CD1c-positive myeloid dendritic cell (primary cell): Measurements from ENCODE around the gene PDE2A.

ENCODE experiments used
- DNase-seq: peaks from one replicate; pipeline ENCODE4 v3.0.0-alpha.2; 2016; ENCODE audit errors: extremely low spot score

The PDE2A gene

DNA sequence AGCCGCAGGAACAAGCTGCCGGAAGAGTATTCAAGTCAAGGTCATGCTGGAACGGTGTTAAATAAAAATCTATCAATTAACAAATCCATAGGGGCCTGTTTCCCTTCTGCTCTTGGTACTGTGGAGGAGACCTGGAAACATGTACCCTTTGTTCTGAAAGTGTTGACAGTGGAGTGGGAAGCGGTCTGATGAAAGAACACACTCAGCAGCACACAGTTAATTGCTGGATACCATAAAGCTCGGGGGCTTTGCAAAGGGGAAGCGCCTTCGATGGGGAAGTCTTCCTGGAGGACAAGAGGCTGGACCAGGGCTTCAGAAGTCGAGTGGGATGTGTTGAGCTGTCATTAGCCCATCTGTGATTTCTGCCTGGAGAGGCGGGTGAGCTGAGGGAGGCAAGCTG, 127.4 kb downstream of the PDE2A start:
- DNase-seq: no peak

DNA sequence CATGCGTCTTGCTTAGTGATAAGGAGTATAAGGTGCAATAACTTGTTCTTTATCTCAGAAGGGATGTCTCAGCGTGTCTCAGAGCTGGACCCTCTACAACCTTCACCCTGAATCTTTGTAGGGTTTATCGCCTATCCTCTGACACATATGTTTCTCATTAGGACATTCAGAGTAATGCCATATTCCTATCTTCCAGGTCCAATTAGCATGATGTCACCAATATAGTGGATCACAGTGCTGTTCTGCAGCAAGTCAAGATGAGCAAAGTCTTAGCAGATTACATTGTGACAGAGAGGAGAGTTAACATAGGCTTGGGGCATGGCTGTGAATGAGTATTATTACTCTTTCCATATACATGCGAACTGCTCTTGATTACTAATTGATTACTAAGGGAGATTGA, 129.6 kb downstream of the PDE2A start:
- no peak for DNase-seq

DNA sequence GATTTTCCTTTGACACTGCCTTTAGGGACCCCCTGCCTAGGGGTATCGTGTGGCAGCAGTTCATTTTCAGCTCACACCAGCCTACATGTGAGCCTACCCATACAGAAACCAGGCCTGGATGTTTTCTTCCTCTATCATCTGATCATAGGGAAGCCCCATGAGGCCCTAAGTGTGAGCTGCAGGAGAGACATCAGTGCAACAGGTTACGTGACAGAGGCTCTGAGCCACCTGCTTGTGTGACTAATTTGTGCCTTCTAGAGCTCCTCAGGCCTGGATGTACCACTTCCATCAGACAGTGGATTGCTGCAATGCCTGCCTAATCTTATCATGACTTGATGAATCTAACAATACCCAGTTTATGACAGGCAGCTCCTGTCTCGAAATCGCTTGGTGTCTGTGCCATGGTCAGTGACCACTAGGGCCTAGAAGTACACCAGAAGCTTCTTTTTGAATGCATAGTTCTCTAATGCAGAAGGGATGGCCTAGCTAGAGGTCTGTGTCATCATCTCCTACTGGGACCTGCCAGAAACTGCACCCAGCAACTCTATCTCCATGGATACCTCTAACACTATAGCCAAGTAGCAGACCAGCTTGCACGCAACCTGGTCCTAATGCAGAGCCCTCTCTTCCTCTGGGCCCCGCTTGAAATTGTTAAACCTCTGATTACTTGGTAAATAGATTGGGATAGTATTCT, 130.2 kb downstream of the PDE2A start:
- DNase-seq: no peak

DNA sequence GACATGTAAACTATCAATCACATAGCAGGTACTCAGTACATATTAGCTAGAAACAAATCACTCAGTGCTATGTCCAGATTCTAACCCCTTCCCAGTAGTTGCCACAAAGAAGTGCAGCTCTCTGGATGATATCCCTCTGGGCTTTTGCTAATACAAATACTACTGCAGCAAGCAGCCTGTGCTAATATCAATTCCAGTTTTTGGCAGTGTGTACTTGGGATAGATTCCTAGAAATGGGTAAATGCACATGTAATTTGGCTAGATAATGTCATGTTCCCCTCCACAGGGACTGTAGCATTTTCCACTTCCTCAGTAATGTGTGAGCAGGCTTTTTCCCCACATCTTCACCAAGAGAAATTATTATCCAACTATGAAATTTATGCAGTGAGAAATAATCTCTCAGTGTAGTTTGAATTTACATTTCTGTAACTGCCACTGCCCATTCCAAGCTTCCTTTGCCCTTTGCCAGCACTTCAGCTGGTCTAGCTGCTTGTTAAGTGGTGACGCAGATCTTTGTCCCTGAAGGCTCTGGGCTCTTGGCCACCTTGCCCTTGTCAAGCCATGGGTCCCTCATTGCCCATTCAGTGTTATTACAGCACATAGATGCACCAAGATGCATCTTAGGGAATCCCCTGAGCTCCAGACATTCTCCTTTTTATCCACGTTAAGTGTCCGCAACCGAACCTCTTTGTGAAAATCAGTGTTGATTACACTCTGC, 132.8 kb downstream of the PDE2A start:
- no peak for DNase-seq

DNA sequence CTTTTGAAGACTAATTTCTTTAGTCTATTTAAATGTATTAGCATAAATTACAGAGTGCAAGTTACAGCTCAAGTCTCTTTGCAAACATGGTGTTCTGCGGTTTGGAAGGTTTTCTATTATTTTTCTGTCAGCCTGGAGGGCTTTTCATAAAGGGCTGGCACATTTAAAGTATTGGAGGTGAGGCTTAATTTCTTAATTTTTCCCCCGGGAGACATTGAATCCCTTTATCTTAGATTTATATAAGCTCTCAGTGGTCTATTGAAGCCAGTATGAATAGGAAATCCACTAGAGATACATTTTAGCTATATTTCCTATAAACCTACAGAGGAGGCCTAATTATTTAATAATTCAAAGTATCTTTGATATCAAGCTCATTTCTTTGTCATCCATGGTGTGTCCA, 137.2 kb downstream of the PDE2A start:
- no peak for DNase-seq

DNA sequence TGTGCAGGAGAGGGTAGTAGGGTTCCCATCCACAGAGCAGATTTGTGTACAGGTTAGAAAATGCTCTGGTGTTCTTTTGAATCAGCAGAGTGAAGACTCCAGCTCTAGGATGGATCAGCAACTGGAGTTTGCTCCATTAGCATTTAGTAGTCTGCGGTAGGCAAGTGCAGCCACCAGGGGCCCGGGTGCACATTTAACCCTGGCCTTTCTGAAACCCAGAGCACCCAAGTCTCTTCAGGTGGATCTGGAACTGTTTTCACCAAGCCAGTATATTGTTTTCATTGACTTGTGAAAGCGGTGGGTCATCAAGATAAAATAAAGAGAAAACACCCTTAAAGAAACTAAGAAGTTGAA, 139.1 kb downstream of the PDE2A start:
- no peak for DNase-seq

DNA sequence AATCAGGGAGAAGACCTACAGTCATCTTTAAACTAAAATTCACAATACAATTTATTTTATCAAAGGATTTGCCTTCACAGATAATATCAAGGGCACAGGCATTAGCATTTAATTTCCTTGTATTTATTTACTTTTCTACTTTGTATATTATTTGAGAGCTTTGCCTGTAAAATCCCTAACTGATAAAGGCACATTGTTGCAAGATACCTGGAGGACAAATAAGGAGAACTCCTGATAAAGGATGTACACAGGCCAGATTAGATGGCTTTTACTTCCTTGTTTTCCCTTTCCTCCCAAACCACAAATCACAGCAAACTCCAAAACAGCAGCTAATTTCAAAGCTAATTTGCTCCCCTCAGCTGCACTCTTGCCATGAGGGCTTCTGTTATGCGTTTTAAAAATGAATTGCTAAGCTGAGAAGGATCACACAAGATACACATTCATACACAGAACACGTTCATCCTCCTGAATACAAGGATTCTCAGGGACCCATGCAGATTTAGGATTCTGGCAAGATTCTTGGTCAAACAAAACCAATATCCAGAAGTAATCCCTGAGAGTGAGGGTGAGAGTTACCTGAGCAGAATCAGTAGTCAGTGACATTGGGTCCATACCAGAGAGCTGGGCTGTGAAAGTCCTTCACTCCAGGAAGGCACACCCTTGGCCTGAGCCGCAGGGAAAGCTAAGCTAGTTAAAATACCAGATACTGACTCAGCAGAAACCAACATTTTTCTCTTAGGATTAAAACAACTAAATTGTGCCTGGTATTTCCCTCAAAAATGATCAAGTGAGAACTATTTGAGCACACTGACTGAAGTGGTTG, 139.6 kb downstream of the PDE2A start:
- DNase-seq: no peak

DNA sequence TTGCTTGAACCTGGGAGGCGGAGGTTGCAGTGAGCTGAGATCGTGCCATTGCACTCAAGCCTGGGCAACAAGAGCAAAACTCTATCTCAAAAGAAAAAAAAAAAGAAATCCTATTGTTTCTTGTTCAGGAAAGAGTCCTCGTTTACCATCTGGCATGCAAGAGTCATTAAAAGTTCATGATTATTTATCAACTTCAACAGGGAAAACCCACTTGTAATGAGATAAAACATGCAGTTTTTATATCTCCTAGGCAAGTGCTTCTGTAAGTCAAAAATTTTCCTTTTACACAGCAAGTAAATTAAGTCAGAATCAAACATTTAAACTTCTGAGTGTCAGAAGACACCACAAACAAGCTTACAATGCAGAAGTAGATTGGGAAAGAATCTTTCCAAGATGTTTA, 145.2 kb downstream of the PDE2A start:
- DNase-seq: no peak

DNA sequence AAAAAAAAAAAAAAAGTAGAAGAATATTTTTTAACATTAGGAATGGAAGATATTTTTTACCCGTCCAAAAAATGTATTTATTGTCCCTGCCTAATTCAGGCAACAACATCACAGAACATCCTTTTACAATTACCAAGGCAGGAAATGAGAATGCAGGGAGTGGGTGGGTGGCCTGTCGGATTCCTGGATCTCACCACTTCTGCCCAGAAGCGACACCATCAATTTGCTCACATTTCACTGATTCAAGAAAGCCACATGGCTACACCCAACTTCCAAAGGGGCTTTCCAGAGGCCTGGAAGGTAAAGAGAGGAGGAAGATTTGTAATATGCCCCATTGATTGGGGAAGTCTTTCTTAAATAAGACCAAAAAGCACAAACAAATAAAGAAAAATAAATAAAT, 146.1 kb downstream of the PDE2A start:
- peak; percentile 37 for DNase-seq
